Urothelium cell line (cell line): ENCODE results near the gene IL20RB.
A peak's percentile ranks its signal among the peaks of the same experiment; 100 is the strongest.
"Not testable (repeated sequence)": the region's sequence is repeated elsewhere in the genome, so short reads cannot be mapped to it uniquely, and the experiment has no call there.

ENCODE experiments used
- DNase-seq: peaks from one replicate; pipeline ENCODE4 v3.0.0; 2011; ENCODE audit warnings: low spot score, mixed read lengths
- FAIRE-seq: peaks from 2 replicates; lab custom pipeline; 2011; peaks lifted over from hg19 to GRCh38; lab: Jason Lieb, UNC

Gene IL20RB

GRCh38 chr3:136942803-136943202 is 15.0 kb upstream of the IL20RB start:
- no peak for FAIRE-seq

GRCh38 chr3:136943436-136943835 is 14.3 kb upstream of the IL20RB start:
- DNase-seq = no peak
- no peak for FAIRE-seq

More at GRCh38 chr3:136942803-136943202, 15.0 kb upstream of the IL20RB start:
- DNase-seq = no peak

- no peak for DNase-seq
- FAIRE-seq = no peak
Observed at GRCh38 chr3:136946978-136947377, 10.8 kb upstream of the IL20RB start.

GRCh38 chr3:136947477-136947876 is 10.3 kb upstream of the IL20RB start:
- no peak for FAIRE-seq
- DNase-seq = no peak

- FAIRE-seq (no peak), DNase-seq (no peak)
Observed at GRCh38 chr3:136949146-136949545, 8.6 kb upstream of the IL20RB start.

GRCh38 chr3:136949708-136950107 is 8.1 kb upstream of the IL20RB start:
- DNase-seq = no peak
- FAIRE-seq = no peak

- DNase-seq (no peak), FAIRE-seq (no peak)
Observed at GRCh38 chr3:136950623-136951022, 7.2 kb upstream of the IL20RB start.

- DNase-seq = no peak
- no peak for FAIRE-seq
Observed at GRCh38 chr3:136952292-136952691, 5.5 kb upstream of the IL20RB start.

GRCh38 chr3:136954251-136954650 is 3.5 kb upstream of the IL20RB start:
- DNase-seq = no peak
- no peak for FAIRE-seq

- FAIRE-seq (no peak), DNase-seq (no peak)
Observed at GRCh38 chr3:136954980-136955780, 2.6 kb upstream of the IL20RB start.

GRCh38 chr3:136955813-136956212 is 2.0 kb upstream of the IL20RB start:
- FAIRE-seq = no peak
- peak; percentile 9 for DNase-seq

GRCh38 chr3:136956971-136957370 is 812 bp upstream of the IL20RB start:
- FAIRE-seq (no peak), DNase-seq (no peak)

- DNase-seq (no peak), FAIRE-seq (no peak)
Observed at GRCh38 chr3:136958939-136959338, 1.2 kb downstream of the IL20RB start.

- FAIRE-seq (no peak), DNase-seq (no peak)
Observed at GRCh38 chr3:136959599-136959998, 1.8 kb downstream of the IL20RB start.

- no peak for DNase-seq
- no peak for FAIRE-seq
Observed at GRCh38 chr3:136960838-136961836, 3.4 kb downstream of the IL20RB start.

GRCh38 chr3:136962927-136963326 is 5.1 kb downstream of the IL20RB start:
- no peak for FAIRE-seq

GRCh38 chr3:136969539-136969938 is 11.8 kb downstream of the IL20RB start:
- DNase-seq, FAIRE-seq: not testable (repeated sequence)

More at GRCh38 chr3:136962927-136963326, 5.1 kb downstream of the IL20RB start:
- no peak for DNase-seq

- no peak for FAIRE-seq
- DNase-seq = no peak
Observed at GRCh38 chr3:136973352-136973751, 15.6 kb downstream of the IL20RB start.

GRCh38 chr3:136974670-136975069 is 16.9 kb downstream of the IL20RB start:
- no peak for DNase-seq
- no peak for FAIRE-seq

- FAIRE-seq (no peak), DNase-seq (no peak)
Observed at GRCh38 chr3:136979204-136979603, 21.4 kb downstream of the IL20RB start.

- no peak for FAIRE-seq
- no peak for DNase-seq
Observed at GRCh38 chr3:136979684-136980083, 21.9 kb downstream of the IL20RB start.

GRCh38 chr3:136982033-136982432 is 24.2 kb downstream of the IL20RB start:
- no peak for DNase-seq
- no peak for FAIRE-seq
